Measurements from ENCODE around the gene ZFHX3.

The ZFHX3 gene

DNA sequence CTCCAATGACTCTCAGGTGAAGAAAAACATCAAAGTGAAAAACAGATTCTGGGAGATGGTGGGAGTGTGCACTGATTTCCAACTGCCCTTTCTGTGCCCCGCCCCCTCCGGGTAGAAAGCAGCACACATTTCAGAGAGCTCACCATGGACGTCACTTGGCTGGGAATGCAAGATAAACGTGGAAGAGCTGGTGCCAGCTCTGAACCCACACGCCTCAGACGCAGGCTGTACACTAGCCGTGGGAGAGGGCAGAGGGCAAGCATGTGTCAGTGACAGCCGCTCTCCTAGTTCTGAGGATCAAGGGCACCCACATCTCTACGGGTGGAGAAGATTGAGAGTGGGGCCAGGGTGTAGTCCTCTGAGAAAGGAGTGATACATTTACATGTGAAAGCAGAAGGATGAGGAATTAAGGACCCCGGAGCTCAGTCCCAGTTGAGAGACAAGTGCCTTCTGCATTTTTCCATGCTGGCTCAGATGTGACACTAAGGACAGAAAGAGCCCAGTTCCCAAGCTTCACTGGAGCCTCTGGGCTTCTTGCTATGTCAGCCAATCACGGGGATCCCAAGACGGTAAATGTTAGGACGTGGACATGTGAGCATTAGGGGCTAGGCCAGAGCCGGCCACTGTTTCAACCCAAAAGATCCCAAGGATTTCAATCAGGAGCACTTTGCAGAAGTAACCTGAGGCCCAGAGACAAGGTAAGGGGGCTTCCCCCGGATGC lies 101.3 kb downstream of the ZFHX3 start:
- no peak for DNase-seq

DNA sequence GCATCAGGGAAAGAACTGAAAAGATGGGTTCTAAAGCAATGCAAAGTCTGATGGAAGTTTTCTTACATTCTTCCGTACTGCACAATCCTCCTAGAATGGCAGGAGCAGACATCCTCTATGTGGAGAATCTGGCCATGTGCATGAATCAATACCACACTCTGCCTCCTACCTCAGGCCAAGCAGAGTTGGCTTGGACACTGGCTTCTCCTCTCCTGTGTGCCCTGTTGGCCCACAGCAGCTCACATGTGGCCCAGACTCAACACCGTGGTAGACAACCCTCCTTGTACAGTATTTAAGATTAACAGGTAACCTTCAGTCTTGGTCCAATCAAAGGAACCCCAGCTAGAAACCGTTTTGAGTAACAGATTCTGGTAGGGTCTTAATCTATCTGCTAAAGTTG lies 101.9 kb downstream of the ZFHX3 start:
- DNase-seq: no peak

DNA sequence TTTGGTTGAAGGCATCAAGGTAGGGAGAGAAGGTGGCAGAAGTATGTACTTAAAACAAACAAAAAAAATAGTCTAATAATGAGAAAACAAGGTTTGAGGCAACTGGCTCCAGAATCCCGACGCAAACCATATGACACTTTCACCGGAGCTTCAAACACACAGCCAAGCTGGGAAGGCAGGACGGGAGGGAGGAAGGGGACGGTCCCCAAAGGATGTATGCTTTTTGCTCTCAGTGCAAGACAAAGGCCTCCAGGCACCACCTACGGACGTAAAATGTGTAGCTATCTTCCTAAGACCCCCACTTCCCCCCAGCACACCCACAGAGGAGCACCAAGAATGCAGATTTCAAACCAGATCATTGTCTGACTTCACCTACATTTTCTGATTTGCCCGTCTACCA lies 102.3 kb downstream of the ZFHX3 start:
- DNase-seq: no peak

DNA sequence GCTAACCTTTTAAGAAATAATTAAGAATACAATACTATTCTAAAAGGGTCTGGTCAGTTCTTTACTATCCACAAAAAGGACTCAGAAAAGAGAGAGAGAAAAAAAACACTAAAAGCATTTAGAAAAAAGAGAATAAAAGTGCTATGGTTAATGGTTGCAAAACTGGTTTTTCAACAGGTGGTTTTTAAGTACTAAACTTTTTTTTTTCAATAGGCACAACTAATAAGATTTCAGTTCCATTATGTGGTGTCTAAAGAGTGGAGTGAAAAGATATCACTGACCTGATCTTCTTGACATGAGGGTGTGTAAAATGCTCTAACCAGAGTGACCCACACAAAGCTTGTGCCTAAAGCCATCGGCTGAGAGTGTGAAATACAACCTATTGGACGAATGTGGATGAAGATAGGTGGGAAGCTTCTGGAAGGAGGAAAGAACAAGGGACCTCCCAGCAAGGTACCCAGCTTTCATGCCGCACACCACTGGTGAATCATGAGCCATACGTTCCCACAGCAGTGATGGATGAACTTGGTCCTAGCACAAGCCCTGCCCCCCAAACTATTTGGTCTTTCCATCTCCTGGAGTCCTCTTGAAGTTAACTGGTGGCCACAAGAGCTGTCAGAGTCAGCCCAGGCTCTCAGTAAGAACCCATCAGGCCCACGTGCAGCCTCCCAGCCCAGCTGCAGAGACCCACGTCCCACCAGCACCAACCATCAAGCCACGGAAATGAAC lies 103.0 kb downstream of the ZFHX3 start:
- DNase-seq: no peak

DNA sequence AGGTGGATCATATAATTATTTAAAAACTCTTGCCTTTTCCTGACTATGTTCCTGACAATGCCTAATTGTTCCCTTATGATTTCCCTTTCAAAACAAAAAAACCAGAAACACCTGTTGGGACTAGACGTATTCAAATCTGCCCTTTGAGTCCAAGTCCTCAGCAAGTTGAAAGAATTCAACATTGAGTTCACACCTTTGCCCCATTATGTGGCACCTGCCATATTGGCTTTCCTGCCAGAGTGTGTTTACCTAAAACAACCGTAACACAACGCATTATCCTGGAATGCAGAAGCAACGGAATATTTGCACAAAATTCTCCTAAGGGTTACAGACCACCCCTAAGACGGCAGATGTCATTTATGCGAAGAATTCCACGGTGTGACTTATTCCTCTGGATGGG lies 105.9 kb downstream of the ZFHX3 start:
- DNase-seq: no peak

DNA sequence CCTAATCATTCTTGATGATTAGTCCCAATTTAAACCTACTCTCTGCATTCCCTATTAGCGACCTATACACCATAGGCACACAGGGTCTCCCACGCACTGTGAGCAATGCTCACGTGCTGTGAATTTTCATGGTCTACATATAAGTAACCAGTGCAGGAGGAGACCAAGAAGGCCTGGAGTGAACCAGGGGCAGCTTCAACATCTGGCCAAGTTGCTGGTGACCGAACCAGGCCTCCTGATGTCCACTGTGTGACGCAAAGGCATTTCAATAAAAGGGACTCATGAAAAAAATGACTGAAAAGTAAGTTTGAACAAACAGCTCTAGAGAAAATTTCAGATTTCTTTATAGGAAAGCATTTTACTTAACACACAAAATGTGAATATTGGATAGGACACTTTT lies 107.0 kb downstream of the ZFHX3 start:
- no peak for DNase-seq

DNA sequence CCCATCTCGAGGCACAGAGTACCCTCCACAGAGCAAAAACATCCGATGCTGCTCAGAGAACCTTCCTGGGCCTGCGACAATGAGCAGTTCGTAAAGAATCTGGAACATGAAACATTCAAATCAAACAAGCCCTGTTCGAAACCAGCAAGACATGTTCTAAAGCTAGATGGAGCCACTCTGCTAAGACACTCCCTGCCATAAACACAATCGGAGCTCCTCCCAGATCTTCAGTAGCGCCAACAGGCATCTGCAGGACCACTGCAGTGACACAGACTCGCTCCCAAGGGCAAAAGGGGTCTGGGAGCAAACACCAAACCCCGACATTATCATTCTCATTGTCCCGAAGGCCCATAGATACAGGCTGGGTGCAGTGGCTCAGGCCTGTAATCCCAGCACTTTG lies 108.7 kb downstream of the ZFHX3 start:
- DNase-seq: no peak

DNA sequence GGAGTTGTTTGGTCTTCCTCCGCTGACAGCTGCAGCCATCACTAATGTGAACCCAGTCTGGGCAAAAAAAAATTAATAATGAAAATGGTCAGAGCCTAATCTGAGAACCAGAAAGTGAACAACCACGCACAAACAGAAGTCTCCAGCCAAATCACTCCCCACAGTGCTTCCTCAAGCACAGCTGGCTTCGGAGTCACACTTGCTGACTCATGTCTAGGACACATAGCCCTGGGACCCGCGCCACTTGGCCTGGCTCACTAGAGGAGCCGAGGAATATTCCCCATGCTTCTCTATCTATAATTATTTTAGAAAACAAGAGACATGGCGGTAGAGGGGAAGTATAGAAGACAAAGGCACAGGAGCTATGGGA lies 109.1 kb downstream of the ZFHX3 start:
- DNase-seq: no peak

DNA sequence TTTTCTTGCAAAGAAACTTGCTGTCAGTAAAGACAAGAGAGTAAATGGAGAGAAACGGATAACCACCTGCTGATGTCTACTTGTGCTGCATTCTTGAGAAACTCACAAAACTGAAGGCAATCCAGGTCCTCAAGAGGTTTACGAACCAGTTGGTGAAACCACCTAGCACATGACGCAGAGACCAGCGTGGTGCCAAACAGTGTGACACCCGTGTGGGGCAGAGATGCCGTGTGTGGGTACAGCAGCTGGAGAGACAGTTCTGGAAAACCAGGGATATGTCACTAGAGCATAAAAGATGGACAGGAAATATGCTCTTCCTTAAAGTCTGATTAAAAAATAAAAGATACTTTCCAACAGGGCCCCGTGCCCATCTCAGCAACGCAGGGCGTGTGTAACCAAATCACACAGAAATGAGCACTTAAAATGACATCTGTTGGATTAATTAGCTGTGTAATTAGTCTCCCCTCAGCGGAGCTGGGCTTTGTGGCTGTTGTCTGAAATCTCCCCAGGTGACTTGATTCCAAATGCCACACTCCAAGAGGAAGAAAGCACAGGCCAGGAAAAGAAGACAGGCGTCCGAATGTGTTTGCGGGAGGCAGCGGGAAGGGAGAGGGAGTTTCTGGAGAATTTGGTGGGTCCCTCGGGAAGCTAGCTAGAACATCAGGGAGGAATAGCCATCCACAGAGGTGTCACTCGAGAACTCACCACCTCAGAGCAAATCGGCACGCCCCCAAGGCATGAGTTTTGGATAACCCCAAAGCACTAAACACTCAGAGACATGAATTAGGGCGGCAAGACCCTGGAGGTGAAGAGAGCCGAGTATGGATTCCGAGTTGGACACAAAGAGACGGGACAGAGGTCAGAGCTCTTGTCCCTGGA lies 109.8 kb downstream of the ZFHX3 start:
- no peak for DNase-seq

DNA sequence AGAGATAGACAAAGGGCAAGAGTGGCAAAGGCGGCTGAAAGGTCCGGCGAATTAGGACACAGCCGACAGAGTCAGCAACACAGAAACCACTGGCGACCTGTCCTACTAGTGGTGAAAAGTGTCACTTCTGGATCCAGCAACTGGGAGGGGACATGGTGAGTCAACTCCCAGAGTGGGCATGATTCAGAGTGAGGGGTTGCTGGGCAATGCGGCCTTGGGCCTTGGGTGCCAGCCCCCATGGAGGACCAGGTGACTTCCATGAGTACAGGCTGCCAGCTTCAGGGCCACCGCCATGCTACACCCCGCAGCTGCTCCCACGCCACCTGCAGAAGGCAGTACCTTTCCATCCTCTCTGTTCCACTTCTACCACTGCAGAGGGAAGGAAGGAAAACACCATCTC lies 110.6 kb downstream of the ZFHX3 start:
- no peak for DNase-seq

DNA sequence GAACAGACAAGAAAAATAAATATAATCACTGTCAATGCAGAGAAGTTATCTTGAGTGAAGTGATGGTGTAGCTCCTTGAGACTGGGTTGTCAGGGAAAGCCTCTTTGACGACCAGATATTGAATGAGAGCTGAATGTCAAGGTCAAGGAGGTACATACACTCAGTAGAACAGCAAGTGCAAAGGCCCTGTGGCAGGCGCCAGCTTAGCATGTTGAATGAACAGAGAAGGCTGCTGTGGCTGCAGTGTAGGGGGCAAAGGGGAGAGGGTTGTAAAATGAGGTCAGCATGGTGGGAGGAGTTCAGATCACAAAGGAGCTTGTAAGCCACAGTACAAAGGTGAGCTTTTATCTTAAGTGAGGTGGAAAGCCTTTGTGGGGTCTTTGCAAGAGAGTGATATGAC lies 111.5 kb downstream of the ZFHX3 start:
- DNase-seq: no peak

DNA sequence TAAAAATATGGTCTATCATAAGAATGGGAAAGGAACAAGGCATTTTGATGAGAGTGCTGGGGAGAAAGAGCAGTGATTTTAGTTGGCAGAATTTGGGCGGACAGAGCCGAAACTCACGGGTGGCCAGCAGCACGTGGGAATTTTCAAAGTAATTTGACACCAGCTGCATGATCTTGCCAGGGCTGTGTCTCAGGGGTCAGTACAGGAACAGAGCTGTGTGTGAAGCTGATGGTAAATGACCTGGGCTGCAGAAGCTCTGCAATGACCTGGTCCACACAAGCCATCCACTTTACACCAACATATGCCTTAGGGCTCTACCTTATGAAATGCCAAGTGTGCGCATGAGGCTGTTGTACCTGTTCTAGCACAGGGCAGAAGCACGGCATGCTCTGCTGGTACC lies 112.0 kb downstream of the ZFHX3 start:
- no peak for DNase-seq

DNA sequence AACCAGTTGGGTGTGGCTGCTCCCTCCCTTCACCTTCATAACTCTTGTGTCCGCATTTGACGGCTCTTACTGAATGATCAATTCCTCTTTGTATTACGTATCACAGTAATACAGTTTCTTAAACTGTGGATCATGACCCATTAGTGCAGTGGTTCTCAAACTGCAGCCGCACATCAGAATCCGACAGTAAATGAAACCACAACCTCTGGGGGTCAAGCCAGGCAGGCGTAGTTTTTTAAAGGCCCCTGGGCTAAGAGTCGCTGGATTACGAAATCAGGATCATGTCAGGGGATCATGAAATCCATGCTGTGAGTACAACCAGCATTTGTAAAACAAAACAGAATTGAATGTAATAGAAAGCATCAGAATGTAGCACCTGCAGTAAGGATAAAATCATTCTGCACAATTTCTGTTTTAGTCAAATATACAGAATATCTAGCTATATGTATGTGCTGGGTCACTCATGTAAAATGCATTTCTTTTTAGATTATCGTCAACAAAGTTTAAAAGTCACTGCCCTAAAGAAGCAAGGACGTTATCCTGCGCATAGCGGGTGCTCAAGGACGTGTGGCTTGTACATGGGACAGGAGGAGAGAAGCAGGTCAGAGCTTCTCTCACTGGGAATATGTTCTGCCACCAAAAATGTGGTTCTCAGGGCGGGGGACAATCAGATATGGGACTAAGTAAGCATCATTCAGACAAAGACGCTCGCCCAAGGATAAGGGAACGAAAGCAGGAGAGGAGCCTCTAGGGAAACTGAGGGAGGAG lies 113.1 kb downstream of the ZFHX3 start:
- DNase-seq: no peak

DNA sequence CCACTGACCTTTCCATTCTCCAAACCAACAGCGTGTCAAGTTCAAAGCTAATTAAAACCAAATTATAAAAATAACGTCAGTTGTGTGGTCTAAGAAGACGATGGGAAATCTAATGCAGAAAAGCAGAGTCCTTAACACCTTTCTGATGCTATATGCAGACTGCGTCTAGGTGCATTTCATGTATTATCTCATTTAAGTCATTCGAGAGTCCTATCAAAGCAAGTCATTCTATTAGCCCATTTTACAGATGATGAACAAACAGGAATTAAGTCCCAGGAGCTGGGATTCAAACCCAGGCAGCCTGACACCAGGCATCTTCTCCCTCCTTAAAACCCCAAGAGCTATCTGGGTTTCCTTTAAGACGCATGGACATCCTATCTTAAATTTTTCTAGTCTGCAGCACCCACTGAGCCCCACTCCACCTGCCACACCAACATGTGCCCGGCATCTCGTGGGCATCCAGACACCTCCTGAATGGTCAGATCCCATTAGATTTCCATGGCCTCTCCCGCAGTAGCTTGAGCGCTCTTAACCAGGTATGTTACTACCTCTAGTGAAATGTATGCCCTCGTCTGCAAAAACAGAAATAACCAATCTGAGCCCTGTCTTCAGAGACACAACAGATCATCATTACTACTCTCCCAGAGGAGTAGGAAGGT lies 115.1 kb downstream of the ZFHX3 start:
- DNase-seq: no peak

DNA sequence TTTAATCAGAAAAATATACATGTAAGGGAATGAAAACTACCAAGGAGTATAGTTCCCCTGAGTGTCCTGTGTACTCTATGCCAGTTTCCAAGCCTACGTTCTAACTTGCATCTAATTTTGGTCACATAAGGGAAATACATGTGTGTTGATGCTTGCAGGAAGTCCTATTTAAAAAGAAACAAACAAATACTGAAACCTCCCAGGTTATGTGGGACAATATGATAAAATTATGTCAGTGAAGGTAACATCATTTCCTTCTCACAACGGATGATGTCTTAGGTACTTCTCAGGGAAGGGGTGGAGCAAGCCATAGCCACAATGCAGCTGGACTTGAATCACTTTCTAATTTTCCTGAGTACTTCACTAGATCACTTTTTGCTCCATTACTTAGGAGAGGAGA lies 115.9 kb downstream of the ZFHX3 start:
- DNase-seq: no peak

DNA sequence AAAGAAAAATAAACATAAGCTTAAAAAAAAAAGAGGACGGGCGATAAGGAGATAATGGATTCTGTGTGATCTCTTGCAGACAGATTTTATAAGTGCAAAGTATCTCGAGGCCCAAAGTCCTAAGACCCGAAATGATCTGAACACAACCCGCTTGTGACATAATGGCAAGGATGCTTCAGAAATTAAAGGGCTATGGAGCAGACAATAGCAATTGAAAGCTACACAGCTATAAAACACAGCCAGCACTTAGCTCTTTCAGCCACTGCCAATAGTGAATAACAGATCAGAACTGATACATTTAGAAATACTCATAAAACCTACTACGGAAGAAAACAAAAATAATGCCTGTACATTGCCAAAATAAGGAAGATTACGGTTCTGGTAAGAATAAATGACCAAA lies 117.5 kb downstream of the ZFHX3 start:
- no peak for DNase-seq

DNA sequence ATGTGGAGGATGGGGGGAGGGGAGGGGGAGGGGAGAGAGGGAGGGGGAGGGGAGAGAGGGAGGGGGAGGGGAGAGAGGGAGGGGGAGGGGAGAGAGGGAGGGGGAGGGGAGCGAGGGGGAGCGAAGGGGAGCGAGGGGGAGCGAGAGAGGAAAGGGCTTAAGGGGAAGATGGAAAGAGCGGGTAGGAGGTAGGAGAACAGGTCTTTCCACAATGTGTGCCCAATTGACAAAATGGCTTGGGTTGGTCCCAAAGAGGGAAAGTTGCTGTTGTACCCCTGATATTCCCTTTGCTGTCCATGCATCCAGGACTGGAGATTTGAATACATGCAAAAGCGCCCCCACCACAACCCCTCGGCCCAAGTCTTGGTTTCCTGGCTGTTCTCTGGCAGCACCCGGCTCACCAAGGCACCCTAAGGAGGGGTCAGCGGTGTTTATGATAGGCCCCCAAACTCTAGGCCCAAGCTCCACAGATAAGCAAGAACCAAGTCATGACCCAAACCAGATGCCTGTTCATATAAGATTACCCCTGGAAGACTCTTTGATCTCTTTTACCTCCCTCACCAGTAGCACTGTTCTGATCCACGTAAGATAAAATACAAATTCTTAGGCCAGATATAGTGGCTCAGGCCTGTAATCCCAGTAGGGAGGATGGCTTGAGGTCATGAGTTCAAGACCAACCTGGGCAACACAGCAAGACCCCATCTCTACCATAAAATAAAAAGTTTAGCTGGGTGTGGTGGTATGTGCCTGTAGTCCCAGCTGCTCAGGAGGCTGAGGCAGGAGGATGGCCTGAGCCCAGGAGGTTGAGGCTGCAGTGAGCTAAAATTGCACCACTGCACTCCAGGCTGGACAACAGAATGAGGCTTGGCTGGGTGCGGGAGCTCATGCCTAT lies 119.6 kb downstream of the ZFHX3 start:
- no peak for DNase-seq

DNA sequence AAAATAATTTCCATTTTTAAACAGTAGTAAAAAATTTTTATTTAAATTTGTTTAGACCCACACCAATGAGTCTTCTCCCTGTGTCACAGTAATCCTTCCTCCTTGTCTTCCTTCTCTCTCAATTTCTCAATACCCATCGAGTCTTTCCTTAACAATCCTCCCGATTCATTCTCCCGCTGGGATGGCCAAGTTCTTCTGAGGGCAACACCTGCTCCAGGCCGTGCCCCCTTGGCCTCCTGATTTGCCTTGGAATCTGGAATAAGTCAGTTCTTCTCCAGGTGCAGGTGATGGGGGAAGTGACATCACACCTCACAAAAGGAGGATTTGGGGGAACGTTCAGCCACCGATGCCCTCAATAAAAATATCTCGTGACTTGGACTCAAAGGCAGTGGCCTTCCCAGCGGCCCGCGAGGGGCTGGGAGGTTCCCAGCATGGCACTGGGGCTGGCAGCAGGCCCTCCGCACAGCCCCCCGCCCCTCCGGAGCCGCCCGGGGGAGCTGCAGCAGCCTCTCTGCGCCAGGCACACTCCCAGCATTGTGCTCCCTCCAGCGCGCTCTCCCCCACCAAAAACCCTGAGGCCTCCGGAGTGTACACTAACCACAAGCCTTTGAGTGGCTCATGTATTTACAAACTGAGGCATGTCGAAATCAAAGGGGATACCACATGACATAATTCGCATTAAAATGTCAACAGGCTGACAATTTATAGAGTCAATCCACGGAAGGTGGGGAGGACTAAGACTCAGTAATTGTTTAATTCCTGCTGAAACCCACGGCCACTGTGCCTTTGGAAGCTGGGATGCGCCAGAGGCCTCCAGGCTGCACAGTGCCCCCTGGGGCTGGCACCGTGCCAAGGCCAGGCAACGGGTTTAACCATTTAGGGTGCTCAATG lies 120.5 kb downstream of the ZFHX3 start:
- no peak for DNase-seq

DNA sequence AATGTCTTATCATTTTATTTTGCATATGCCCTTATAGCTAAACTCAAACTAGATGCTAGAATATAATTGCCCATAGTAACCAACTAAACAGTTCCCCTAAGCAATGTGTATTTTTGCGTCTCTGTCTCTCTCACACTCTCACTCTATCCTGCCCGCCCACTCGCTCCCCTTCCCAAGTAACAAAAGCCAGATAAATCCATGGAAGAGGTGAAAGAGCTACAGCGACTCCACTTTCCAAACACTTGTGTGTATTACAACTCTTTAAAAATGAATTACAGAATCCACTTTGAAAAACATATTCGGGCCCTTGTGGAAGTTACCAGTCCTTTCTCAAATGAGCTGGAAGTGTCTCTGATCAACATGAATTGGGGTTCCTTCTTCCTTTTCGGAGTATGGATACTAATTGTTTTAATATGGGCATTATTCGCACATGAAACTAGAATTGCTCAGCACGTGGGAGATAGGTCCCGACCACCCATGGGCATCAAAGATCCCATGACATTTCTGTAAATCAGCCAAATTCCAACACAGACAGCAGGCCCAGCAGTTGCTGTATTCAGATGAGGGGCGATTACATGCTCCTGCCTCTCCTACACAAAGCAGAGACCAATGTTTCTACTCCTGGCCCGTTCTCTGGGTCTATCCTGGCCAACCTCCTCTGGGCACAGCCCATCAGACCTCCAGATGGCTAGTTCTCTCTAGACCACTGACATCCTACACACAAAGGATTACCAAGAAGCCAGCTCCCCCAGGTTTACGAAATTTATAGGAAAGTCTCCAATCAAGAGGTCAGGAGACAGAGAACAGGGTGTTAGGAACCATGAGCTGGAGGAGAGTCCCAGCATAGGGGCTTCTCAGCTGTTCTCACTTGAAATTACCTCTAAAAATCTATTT lies 121.5 kb downstream of the ZFHX3 start:
- no peak for DNase-seq

Data from activated CD4-positive, alpha-beta T cell treated with anti-CD3 and anti-CD28 coated beads, Interleukin-2, amount 50 U/mL, for 1 hour (primary cell).